HAP-1 (cell line): ENCODE results near the gene GDE1.
A peak's percentile ranks its signal among the peaks of the same experiment; 100 is the strongest.
"Not testable (repeated sequence)": the region's sequence is repeated elsewhere in the genome, so short reads cannot be mapped to it uniquely, and the experiment has no call there.

Experiments used
- DNase-seq, 2 experiments: peaks; one replicate each; pipeline ENCODE4 v3.0.0-alpha.2; 2016 to 2020; ENCODE audit warnings: low spot score in 2 of 2
- H3K27me3 ChIP-seq: fragments of 250-450 bp; sonication (Bioruptor Pico); 2 replicates; pipeline ENCODE4 v1.5.1; 2020; ENCODE audit warnings: low read depth, mild to moderate bottlenecking, moderate library complexity
- H3K36me3 ChIP-seq: fragments of 250-450 bp; sonication (Bioruptor Pico); replicated peaks from 2 replicates; pipeline ENCODE4 v1.5.1; 2020; ENCODE audit warnings: mild to moderate bottlenecking
- H3K4me1 ChIP-seq: fragments of 250-450 bp; sonication (Bioruptor Pico); 2 replicates; pipeline ENCODE4 v1.5.1; 2020; ENCODE audit warnings: mild to moderate bottlenecking
- H3K4me3 ChIP-seq: fragments of 250-450 bp; sonication (Bioruptor Pico); 2 replicates; pipeline ENCODE4 v1.5.1; 2020; ENCODE audit warnings: mild to moderate bottlenecking, moderate library complexity
- H3K9me3 ChIP-seq: fragments of 250-450 bp; sonication (Bioruptor Pico); 2 replicates; pipeline ENCODE4 v1.5.1; 2020; ENCODE audit warnings: mild to moderate bottlenecking, moderate library complexity
- in situ Hi-C: fragments of 300-500 bp; cut with MboI; formaldehyde crosslinking; loops from 3 replicates; pipeline ENCODE4 v1.14.3; 2020; ENCODE audit warnings: low sequenced_read_pairs, inconsistent platforms, mixed read lengths

Gene GDE1

GRCh38 chr16:19521471-19522396 is at the start of gene GDE1:
Gene GDE1, minus strand, starts transcription at chr16:19522098. Its CDS starts 134 bp downstream, at chr16:19521964.
- in situ Hi-C loops: loop anchor here (10.0 to 25.0 kb wide), 2 partner anchors 437 to 709 kb away; partner anchors contain the start of gene ARL6IP1
- Histone ChIP-seq H3K4me1 (peaks cover 48% of the 10 kb centered on the region), H3K9me3 (no peaks in the 10 kb centered on the region), H3K27me3 (no peaks in the 10 kb centered on the region), H3K36me3 (peaks cover 17% of the 10 kb centered on the region), H3K4me3 (peak within 1 kb of the TSS; percentile 84)
- DNase-seq: peak; percentile 92 to 97

- Histone ChIP-seq H3K27me3 (no peaks in the 10 kb centered on the region), H3K4me1 (no peaks in the 10 kb centered on the region), H3K9me3 (no peaks in the 10 kb centered on the region), H3K36me3 (peaks cover 20% of the 10 kb centered on the region; the same call in 1 of the 2 replicates), H3K4me3 (no peak overlapping the region)
- in situ Hi-C loops: no loop called here
- DNase-seq: no peak
Observed at GRCh38 chr16:19567560-19567959, 45.7 kb upstream of the GDE1 start.

DNA sequence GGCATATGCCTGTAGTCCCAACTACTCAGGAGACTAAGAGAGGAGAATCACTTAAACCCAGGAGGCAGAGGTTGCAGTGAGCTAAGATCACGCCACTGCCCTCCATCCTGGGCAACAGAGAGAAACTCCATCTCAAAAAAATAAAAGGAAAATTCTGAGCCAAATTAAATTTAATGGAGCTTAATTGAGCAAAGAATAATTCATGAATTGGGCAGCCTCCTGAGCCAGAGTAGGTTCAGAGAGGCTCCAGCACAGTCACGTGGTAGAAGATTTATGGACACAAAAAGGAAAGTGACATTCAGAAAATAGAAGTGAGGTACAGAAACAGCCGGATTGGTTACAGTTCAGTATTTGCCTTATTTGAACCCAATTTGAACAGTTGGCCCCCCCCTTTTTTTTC is 44.5 kb upstream of the GDE1 start:
- Histone ChIP-seq H3K36me3 (peaks cover 14% of the 10 kb centered on the region; the same call in 1 of the 2 replicates), H3K9me3 (no peaks in the 10 kb centered on the region)
- in situ Hi-C loops: no loop called here

GRCh38 chr16:19563377-19563776 is 41.5 kb upstream of the GDE1 start:
- in situ Hi-C loops: no loop called here
- no peaks in the 10 kb centered on the region for H3K4me1 ChIP-seq
- no peaks in the 10 kb centered on the region for H3K9me3 ChIP-seq
- DNase-seq: no peak
- H3K4me3 ChIP-seq: no peak overlapping the region
- H3K36me3 ChIP-seq: peaks cover 10% of the 10 kb centered on the region; the same call in 1 of the 2 replicates
- no peaks in the 10 kb centered on the region for H3K27me3 ChIP-seq

More for the DNA sequence above, 44.5 kb upstream of the GDE1 start:
- H3K4me1 ChIP-seq: no peaks in the 10 kb centered on the region
- H3K27me3 ChIP-seq: no peaks in the 10 kb centered on the region
- no peak for DNase-seq
- H3K4me3 ChIP-seq: no peak overlapping the region

GRCh38 chr16:19560078-19560477 is 38.2 kb upstream of the GDE1 start:
- no peaks in the 10 kb centered on the region; the same call in 1 of the 2 replicates for H3K4me1 ChIP-seq

GRCh38 chr16:19559242-19559910 is 37.5 kb upstream of the GDE1 start:
- no peaks in the 10 kb centered on the region for H3K9me3 ChIP-seq
- peak; percentile 47 to 48 for DNase-seq
- peaks cover 6% of the 10 kb centered on the region; the same call in 1 of the 2 replicates for H3K4me1 ChIP-seq
- H3K36me3 ChIP-seq: 0 out of 2 replicates have a peak, but pooled peaks cover under 1% of the 10 kb centered on the region
- H3K4me3 ChIP-seq: no peak overlapping the region
- no peaks in the 10 kb centered on the region for H3K27me3 ChIP-seq
- in situ Hi-C loops: loop anchor here (5.0 kb wide), 1 partner anchor 328 kb away; no protein-coding TSS in a partner anchor

More at GRCh38 chr16:19560078-19560477, 38.2 kb upstream of the GDE1 start:
- no peaks in the 10 kb centered on the region for H3K36me3 ChIP-seq
- DNase-seq: no peak
- H3K4me3 ChIP-seq: no peak overlapping the region
- H3K9me3 ChIP-seq: no peaks in the 10 kb centered on the region
- in situ Hi-C loops: no loop called here
- no peaks in the 10 kb centered on the region for H3K27me3 ChIP-seq

GRCh38 chr16:19555938-19556771 is 34.3 kb upstream of the GDE1 start:
- Histone ChIP-seq H3K4me1 (peaks cover 7% of the 10 kb centered on the region; the same call in 1 of the 2 replicates), H3K36me3 (peaks cover 14% of the 10 kb centered on the region; the same call in 1 of the 2 replicates), H3K27me3 (no peaks in the 10 kb centered on the region), H3K9me3 (no peaks in the 10 kb centered on the region), H3K4me3 (peak overlapping the region; percentile 77)
- in situ Hi-C loops: loop anchor here (5.0 kb wide), 1 partner anchor 331 kb away; no protein-coding TSS in a partner anchor
- peak; percentile 87 to 93 for DNase-seq

- no peaks in the 10 kb centered on the region for H3K9me3 ChIP-seq
- peak within 1 kb of the TSS; percentile 77 for H3K4me3 ChIP-seq
- H3K27me3 ChIP-seq: no peaks in the 10 kb centered on the region
- peaks cover 14% of the 10 kb centered on the region; the same call in 1 of the 2 replicates for H3K36me3 ChIP-seq
- in situ Hi-C loops: loop anchor here (5.0 kb wide), 1 partner anchor 332 kb away; no protein-coding TSS in a partner anchor
- peak; percentile 95 to 99 for DNase-seq
- peaks cover 7% of the 10 kb centered on the region; the same call in 1 of the 2 replicates for H3K4me1 ChIP-seq
Observed at GRCh38 chr16:19555186-19555937, 33.5 kb upstream of the GDE1 start, which contains the start of gene VPS35L. Gene VPS35L, plus strand, starts transcription at chr16:19555703. Its CDS starts 27 bp downstream, at chr16:19555730.

DNA sequence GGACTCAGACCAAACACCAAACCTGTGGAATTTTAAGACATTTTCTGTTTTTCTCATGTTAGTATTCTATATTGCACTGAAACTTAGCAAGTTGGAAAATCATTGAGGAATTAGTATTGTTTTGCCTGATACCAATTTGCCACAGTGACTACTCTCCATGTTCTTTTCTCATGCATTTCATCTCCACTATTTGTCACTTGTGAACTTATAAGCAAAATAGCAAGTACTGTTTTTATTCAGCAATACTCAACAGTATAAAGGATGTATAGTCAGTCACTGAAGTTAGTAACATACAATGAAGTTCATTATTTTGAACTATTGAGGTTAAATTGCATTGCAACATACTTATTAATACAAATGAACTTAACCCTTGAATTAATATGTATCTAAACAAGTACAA is 27.8 kb upstream of the GDE1 start:
- no peak for DNase-seq
- H3K27me3 ChIP-seq: no peaks in the 10 kb centered on the region
- peaks cover 43% of the 10 kb centered on the region for H3K36me3 ChIP-seq
- no peaks in the 10 kb centered on the region for H3K9me3 ChIP-seq
- in situ Hi-C loops: no loop called here
- H3K4me3 ChIP-seq: no peak overlapping the region
- H3K4me1 ChIP-seq: peaks cover 4% of the 10 kb centered on the region; the same call in 1 of the 2 replicates

DNA sequence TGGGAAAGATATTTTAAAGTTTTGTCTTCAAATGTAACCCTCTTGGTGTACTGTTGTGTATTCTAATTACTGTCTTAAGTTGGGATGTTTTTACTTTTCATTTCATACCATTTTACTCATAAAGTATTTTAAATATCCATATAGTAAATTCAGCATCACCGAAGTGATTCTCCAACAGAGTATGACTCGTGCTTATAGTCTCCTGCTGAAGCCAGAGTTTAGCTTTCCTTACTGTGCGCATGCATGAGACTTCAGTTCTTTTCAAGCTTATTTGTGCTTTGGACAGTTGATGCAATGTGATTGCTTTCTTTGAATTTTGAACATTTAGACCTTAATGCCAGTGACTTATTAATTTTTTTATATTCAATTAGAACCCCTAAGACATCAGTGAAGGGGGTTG is 26.2 kb upstream of the GDE1 start:
- Histone ChIP-seq H3K9me3 (no peaks in the 10 kb centered on the region), H3K4me1 (no peaks in the 10 kb centered on the region), H3K27me3 (no peaks in the 10 kb centered on the region), H3K4me3 (no peak overlapping the region), H3K36me3 (peaks cover 50% of the 10 kb centered on the region)
- in situ Hi-C loops: no loop called here
- DNase-seq: no peak

DNA sequence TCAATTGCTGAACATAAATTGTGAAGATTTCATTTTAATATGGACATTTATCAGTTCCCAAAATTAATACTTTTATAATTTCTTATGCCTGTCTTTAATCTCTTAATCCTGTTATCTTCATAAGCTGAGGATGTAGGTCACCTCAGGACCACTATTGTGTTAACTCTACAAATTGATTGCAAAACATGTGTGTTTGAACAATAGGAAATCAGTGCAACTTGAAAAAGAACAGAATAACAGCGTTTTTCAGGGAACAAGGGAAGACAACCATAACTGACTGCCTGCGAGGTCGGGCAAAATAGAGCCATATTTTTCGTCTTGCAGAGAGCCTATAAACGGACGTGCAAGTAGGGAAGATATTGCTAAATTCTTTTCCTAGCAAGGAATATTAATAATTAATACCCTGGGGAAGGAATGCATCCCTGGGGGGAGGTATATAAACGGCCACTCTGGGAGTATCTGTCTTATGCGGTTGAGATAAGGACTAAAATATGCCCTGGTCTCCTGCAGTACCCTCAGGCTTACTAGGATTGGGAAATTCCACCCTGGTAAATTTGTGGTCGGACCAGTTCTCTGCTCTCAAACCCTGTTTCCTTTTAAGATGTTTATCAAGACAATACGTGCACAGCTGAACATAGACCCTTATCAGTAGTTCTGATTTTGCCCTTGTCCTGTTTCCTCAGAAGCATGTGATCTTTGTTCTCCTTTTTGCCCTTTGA is 21.5 kb upstream of the GDE1 start:
- peaks cover 65% of the 10 kb centered on the region for H3K36me3 ChIP-seq
- in situ Hi-C loops: not testable (repeated sequence)

More for the DNA sequence above, 21.5 kb upstream of the GDE1 start:
- not testable (repeated sequence) for H3K4me1 ChIP-seq, H3K27me3 ChIP-seq, H3K9me3 ChIP-seq, DNase-seq, H3K4me3 ChIP-seq
